ENCODE data around the gene ZNF487. TPM values are rescaled to one million over a fixed set of nuclear protein-coding genes. Genes with fewer than 3 reads are reported as not detected.

Gene ZNF487
- total and polyA plus RNA-seq, 2 donors (not counting 1 experiment from before 2014, with no cell fraction given), result 9.8 to 14.8 TPM

DNA sequence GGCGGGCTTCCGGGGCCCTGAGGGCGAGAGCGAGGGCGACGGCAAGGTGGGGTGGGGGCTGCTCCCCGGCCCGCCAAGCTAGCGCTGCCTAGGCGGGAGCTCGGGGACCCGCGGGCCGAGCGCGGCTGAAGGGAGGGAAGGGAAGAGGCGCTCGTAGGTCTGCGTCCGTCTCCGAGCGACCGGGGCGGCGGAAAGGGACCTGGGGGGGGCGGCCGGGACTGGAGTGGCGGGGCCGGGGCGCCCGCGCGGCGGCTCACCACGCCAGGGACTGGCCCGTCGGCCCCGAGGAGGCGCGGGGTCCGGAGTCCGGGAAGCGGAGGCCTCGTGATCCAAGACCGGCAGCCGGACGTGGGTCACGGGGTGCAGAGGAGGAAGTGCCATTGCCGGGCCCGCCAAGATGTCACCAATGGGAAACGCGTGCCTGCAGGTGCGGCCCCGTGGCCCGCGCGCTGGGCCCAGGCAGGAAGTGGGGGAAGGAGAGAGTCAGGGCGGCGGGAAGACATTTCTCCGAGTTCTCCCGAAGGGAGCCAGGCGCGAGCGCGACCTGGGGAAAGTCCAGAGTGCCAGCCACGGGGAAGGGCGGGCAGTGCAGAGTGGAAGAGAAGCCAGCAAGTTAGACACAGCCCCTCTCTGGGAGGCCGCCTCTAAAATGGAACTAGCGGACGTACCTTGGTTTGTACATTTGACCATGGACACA is 39.8 kb upstream of the ZNF487 start:
- Histone ChIP-seq H2AFZ (ENCODE audit: insufficient read depth, low read depth, low read length, poor library complexity, severe bottlenecking) (peak overlapping the region; percentile 66), H3K79me2 (ENCODE audit: control insufficient read depth, insufficient read depth, low read length) (peaks cover 97% of the 10 kb centered on the region), H3K4me2 (replicated peaks; ENCODE audit: low read depth, low read length, poor library complexity, severe bottlenecking) (peak overlapping the region; percentile 88), H3K9me3 (ENCODE audit: control extremely low read depth in 1 of 3, control insufficient read depth in 2 of 3, insufficient read depth in 1 of 3, low read length in 2 of 3) (no peaks in the 10 kb centered on the region), H3K4me1 (ENCODE audit: control insufficient read depth in 2 of 2, insufficient read depth in 2 of 2, low read length in 2 of 2) (peaks cover 68 to 79% of the 10 kb centered on the region in 2 donors), H3K4me3 (ENCODE audit: control extremely low read depth in 1 of 5, extremely low read depth in 1 of 5, insufficient read depth in 1 of 5, low read depth in 2 of 5, low read length in 4 of 5) (peak overlapping the region; percentile 46 to 75 (median 61)), H3K36me3 (replicated peaks in 1 of 2; ENCODE audit: control extremely low read depth in 1 of 2, control insufficient read depth in 1 of 2, extremely low read depth in 1 of 2, insufficient read depth in 2 of 2, low read length in 1 of 2) (peaks cover 5 to 48% of the 10 kb centered on the region in 2 experiments), H3K27me3 (replicated peaks in 1 of 4; ENCODE audit: control extremely low read depth in 1 of 4, control insufficient read depth in 3 of 4, insufficient read depth in 4 of 4, low read length in 3 of 4) (no peaks in the 10 kb centered on the region), H4K20me1 (ENCODE audit: control insufficient read depth, insufficient read depth, low read length, poor library complexity, severe bottlenecking) (peaks cover 77% of the 10 kb centered on the region), H3K9ac (ENCODE audit: low read length) (peak overlapping the region; percentile 78), H3K27ac (ENCODE audit: low read length in 2 of 2) (peak overlapping the region; percentile 85 to 97)
- peak overlapping the region; percentile 96 for H3K27ac Mint-ChIP-seq
- ATAC-seq (ENCODE audit: low read depth), result peak; percentile 81
- TF ChIP-seq, protein P1, sequence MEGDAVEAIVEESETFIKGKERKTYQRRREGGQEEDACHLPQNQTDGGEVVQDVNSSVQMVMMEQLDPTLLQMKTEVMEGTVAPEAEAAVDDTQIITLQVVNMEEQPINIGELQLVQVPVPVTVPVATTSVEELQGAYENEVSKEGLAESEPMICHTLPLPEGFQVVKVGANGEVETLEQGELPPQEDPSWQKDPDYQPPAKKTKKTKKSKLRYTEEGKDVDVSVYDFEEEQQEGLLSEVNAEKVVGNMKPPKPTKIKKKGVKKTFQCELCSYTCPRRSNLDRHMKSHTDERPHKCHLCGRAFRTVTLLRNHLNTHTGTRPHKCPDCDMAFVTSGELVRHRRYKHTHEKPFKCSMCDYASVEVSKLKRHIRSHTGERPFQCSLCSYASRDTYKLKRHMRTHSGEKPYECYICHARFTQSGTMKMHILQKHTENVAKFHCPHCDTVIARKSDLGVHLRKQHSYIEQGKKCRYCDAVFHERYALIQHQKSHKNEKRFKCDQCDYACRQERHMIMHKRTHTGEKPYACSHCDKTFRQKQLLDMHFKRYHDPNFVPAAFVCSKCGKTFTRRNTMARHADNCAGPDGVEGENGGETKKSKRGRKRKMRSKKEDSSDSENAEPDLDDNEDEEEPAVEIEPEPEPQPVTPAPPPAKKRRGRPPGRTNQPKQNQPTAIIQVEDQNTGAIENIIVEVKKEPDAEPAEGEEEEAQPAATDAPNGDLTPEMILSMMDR (IDR thresholded peaks at IDR 0.05), result no peak
- no peak for TF ChIP-seq EZH2 (IDR thresholded peaks at IDR 0.05; ENCODE audit: borderline replicate concordance, insufficient read depth, low read depth, low read length, poor library complexity, severe bottlenecking)
- peaks cover 73% of the 10 kb centered on the region for H3K4me1 Mint-ChIP-seq
- no peaks in the 10 kb centered on the region for H3K9me3 Mint-ChIP-seq (ENCODE audit: insufficient read depth)
- H3K27me3 Mint-ChIP-seq, result no peaks in the 10 kb centered on the region
- H3K4me3 Mint-ChIP-seq, result peak overlapping the region; percentile 95
- DNase-seq, result peak; percentile 90
- intact Hi-C loops (cut with micrococcal nuclease), result loop anchor here (1.0 to 2.0 kb wide), 4 partner anchors 10 to 49 kb away; no protein-coding TSS in a partner anchor
- WGBS (ENCODE audit: insufficient coverage), result under 1% methylated on average over 67 of the region's 70 CpGs
- CTCF ChIA-PET, result interaction anchor here (0.8 to 1.7 kb wide), 3 partner anchors 10 to 49 kb away, joined by 3 to 4 read pairs (median 4); partner anchors contain the start of gene ZNF487
- POLR2A ChIA-PET, result interaction anchor here (0.5 to 1.9 kb wide), 8 partner anchors 10 to 61 kb away, joined by 3 to 21 read pairs (median 5); partner anchors contain the start of genes HNRNPF and ZNF487

DNA sequence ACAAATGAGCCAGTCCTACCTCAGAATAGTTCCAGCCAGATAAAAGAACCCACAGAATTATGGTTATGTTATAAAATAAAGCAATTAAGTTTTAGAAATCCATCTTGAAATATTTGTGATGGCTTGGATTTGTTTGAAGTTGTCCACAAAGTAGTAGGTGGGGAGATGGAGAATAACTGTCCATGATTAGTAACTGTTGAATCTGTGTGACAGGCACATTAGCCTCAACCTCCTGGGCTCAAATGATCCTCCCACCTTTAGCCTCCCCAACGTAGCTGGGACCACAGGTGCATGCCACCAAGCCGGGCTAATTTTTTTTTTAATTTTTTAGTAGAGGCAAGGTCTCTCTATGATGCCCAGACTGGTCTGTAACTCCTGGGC is 38.0 kb upstream of the ZNF487 start:
- intact Hi-C loops (cut with micrococcal nuclease), result no loop called here
- Histone ChIP-seq H3K4me1 (ENCODE audit: control insufficient read depth in 2 of 2, insufficient read depth in 2 of 2, low read length in 2 of 2) (peaks cover 85 to 88% of the 10 kb centered on the region in 2 donors), H3K4me3 (ENCODE audit: control extremely low read depth in 1 of 5, extremely low read depth in 1 of 5, insufficient read depth in 1 of 5, low read depth in 2 of 5, low read length in 4 of 5) (no peak overlapping the region), H3K36me3 (replicated peaks in 1 of 2; ENCODE audit: control extremely low read depth in 1 of 2, control insufficient read depth in 1 of 2, extremely low read depth in 1 of 2, insufficient read depth in 2 of 2, low read length in 1 of 2) (peaks cover 0 to 40% of the 10 kb centered on the region in 2 experiments), H3K4me2 (replicated peaks; ENCODE audit: low read depth, low read length, poor library complexity, severe bottlenecking) (peak overlapping the region; percentile 88), H3K27ac (ENCODE audit: low read length in 2 of 2) (peak overlapping the region; percentile 85 to 97), H4K20me1 (ENCODE audit: control insufficient read depth, insufficient read depth, low read length, poor library complexity, severe bottlenecking) (peaks cover 80% of the 10 kb centered on the region), H2AFZ (ENCODE audit: insufficient read depth, low read depth, low read length, poor library complexity, severe bottlenecking) (no peak overlapping the region), H3K27me3 (replicated peaks in 1 of 4; ENCODE audit: control extremely low read depth in 1 of 4, control insufficient read depth in 3 of 4, insufficient read depth in 4 of 4, low read length in 3 of 4) (no peaks in the 10 kb centered on the region), H3K9ac (ENCODE audit: low read length) (no peak overlapping the region), H3K79me2 (ENCODE audit: control insufficient read depth, insufficient read depth, low read length) (peaks cover 99% of the 10 kb centered on the region), H3K9me3 (ENCODE audit: control extremely low read depth in 1 of 3, control insufficient read depth in 2 of 3, insufficient read depth in 1 of 3, low read length in 2 of 3) (no peaks in the 10 kb centered on the region)
- DNase-seq, result no peak
- no peak overlapping the region for H3K27ac Mint-ChIP-seq
- no peak for ATAC-seq (ENCODE audit: low read depth)
- H3K4me3 Mint-ChIP-seq, result no peak overlapping the region
- POLR2A ChIA-PET, result interaction anchor here (1.6 kb wide), 1 partner anchor 11 kb away, joined by 4 read pairs; the partner anchor contains the start of gene HNRNPF
- CTCF ChIA-PET, result interaction anchor here (0.7 to 1.7 kb wide), 2 partner anchors 9 to 21 kb away, joined by 3 to 4 read pairs; no protein-coding TSS in a partner anchor
- peaks cover 85% of the 10 kb centered on the region for H3K4me1 Mint-ChIP-seq
- no peaks in the 10 kb centered on the region for H3K27me3 Mint-ChIP-seq
- WGBS (ENCODE audit: insufficient coverage), result no CpG with 5 or more reads among the region's 2 CpGs
- no peaks in the 10 kb centered on the region for H3K9me3 Mint-ChIP-seq (ENCODE audit: insufficient read depth)
- no peak for TF ChIP-seq EZH2 (IDR thresholded peaks at IDR 0.05; ENCODE audit: borderline replicate concordance, insufficient read depth, low read depth, low read length, poor library complexity, severe bottlenecking)
- TF ChIP-seq, protein P1 (IDR thresholded peaks at IDR 0.05), result no peak

Measured in B cell (primary cell).